ENCODE results near the gene DYNC1I1. TPM values are rescaled to one million over a fixed set of nuclear protein-coding genes. Genes with fewer than 3 reads are reported as not detected.

DYNC1I1 gene
- total RNA-seq, 1 experiment from 2014 or later: 3.2 TPM

GRCh38 chr7:95804052-95804451 is 31.7 kb downstream of the DYNC1I1 start:
- H3K14ac ChIP-seq (ENCODE audit: insufficient read depth, low read length): no peak overlapping the region
- H3K79me2 ChIP-seq (ENCODE audit: insufficient read depth, low read length): no peaks in the 10 kb centered on the region
- no peak overlapping the region for H3K27ac ChIP-seq (ENCODE audit: insufficient read length, low read depth, low read length)
- H3T11ph ChIP-seq (ENCODE audit: low read length): no peak overlapping the region
- Mint-ChIP-seq H3K27me3 (ENCODE audit: low read depth) (no peaks in the 10 kb centered on the region; the same call in none of the 2 replicates), H3K36me3 (ENCODE audit: insufficient read depth in 1 of 3, low read depth in 3 of 3) (no peaks in the 10 kb centered on the region), H3K4me1 (peaks cover 2 to 6% of the 10 kb centered on the region in 2 experiments; a peak in 3 of 4 replicates), H3K9me3 (no peaks in the 10 kb centered on the region), H3K4me3 (no peak overlapping the region), H3K27ac (no peak overlapping the region)
- H2BK20ac ChIP-seq (ENCODE audit: low read depth, low read length, poor library complexity, severe bottlenecking): no peak overlapping the region
- no CpG with 5 or more reads among the region's 4 CpGs for WGBS (ENCODE audit: extremely low coverage, insufficient read length, low lambda C conversion rate)
- H3K9me3 ChIP-seq (ENCODE audit: control insufficient read depth, low read depth, low read length): no peaks in the 10 kb centered on the region
- no peak overlapping the region for H3K4ac ChIP-seq (ENCODE audit: low read depth, low read length)
- no peak overlapping the region for H4K5ac ChIP-seq (ENCODE audit: insufficient read length, low read depth, low read length)
- no peak overlapping the region for H4K8ac ChIP-seq (replicated peaks; ENCODE audit: insufficient read length, low read depth, low read length)
- no peak overlapping the region for H3K4me2 ChIP-seq (ENCODE audit: insufficient read depth, insufficient read length, low read length)
- no peak overlapping the region for H2BK5ac ChIP-seq (ENCODE audit: insufficient read length, low read length)
- no peak overlapping the region for H2BK15ac ChIP-seq (ENCODE audit: low read depth, low read length)
- TF ChIP-seq CTCF (conservative IDR thresholded peaks at IDR 0.05): no peak
- H3K56ac ChIP-seq (ENCODE audit: insufficient read length, low read depth, low read length): no peak overlapping the region
- no peak overlapping the region for H2BK120ac ChIP-seq (ENCODE audit: low read depth, low read length, poor library complexity, severe bottlenecking)
- DNase-seq: no peak
- no peaks in the 10 kb centered on the region for H4K20me1 ChIP-seq (ENCODE audit: control insufficient read depth, insufficient read depth, insufficient read length)
- H3K4me1 ChIP-seq (ENCODE audit: insufficient read depth, low read length): no peaks in the 10 kb centered on the region
- no peak overlapping the region for H2AK5ac ChIP-seq (ENCODE audit: insufficient read length, low read length)
- H2BK12ac ChIP-seq (ENCODE audit: insufficient read length, low read depth, low read length): no peak overlapping the region
- no peaks in the 10 kb centered on the region for H3K23me2 ChIP-seq (ENCODE audit: insufficient read length, low read depth, low read length, poor library complexity, severe bottlenecking)
- H3K18ac ChIP-seq (ENCODE audit: insufficient read length, low read depth, low read length): no peak overlapping the region
- no peak overlapping the region for H4K91ac ChIP-seq (ENCODE audit: insufficient read length, low read depth, low read length)
- H3K79me1 ChIP-seq (ENCODE audit: insufficient read depth, low read depth, low read length, poor library complexity, severe bottlenecking): no peaks in the 10 kb centered on the region
- no peak overlapping the region for H2AFZ ChIP-seq (ENCODE audit: low read length)
- no peak overlapping the region for H3K23ac ChIP-seq (ENCODE audit: insufficient read length, low read depth, low read length)
- H3K9ac ChIP-seq (ENCODE audit: extremely low read depth, insufficient read length, low read length): no peak overlapping the region
- no peaks in the 10 kb centered on the region for H3K27me3 ChIP-seq (ENCODE audit: insufficient read depth, low read length)
